HepG2 (cell line): Measurements from ENCODE around the gene CDK8. TPM values are rescaled to one million over a fixed set of nuclear protein-coding genes. Genes with fewer than 3 reads are reported as not detected.
A peak's percentile ranks its signal among the peaks of the same experiment; 100 is the strongest.

Source experiments
- ATAC-seq: fragments of 200-7000 bp; cut with Tn5 transposase; 3 replicates; pipeline ENCODE4 v1.9.1; 2020; ENCODE audit warnings: mild to moderate bottlenecking, moderate library complexity
- BruUV-seq: library from RNA; stranded (reverse); fragments of 400-500 nt; replicated peaks from 2 replicates; lab custom pipeline; 2021; lab: Mats Ljungman, UMichigan
- CTCF ChIA-PET: fragments of 300-600 bp; formaldehyde crosslinking; extraction: SDS; loops from one replicate; lab custom pipeline; 2021; ENCODE audit warnings: low total read pairs, inconsistent platforms, low intra/inter-chr PET ratio; lab: Yijun Ruan, JAX
- POLR2A ChIA-PET: fragments of 350-600 bp; sonication (Branson Sonifier 250); formaldehyde crosslinking; loops from one replicate; lab custom pipeline; 2020; ENCODE audit warnings: antibody characterized with exemption, inconsistent platforms; lab: Yijun Ruan, JAX
- DNase-seq: peaks from one replicate; pipeline ENCODE4 v3.0.0-alpha.2; 2015; ENCODE audit warnings: low spot score
- FAIRE-seq: peaks from 3 replicates; lab custom pipeline; 2011; peaks lifted over from hg19 to GRCh38; lab: Jason Lieb, UNC
- H2AFZ ChIP-seq: one replicate; pipeline ENCODE4 v1.6.1; 2011; ENCODE audit warnings: low read length, inconsistent platforms
- H3K27ac ChIP-seq: fragments of 300-600 bp; 3 replicates; pipeline ENCODE4 v1.8.0; 2011; ENCODE audit warnings: mixed run types, mild to moderate bottlenecking, mixed read lengths, low read length, inconsistent platforms; ENCODE audit not compliant: insufficient read depth; ENCODE audit errors: extremely low read length
- H3K27me3 ChIP-seq, 2 experiments: fragments of 200-600 bp in 1 of 2; 2 replicates in 1 of 2; 3 replicates in 1 of 2; pipeline versions ENCODE4 v1.6.0 to v1.8.0; 2011; ENCODE audit warnings: low read length in 2 of 2, mild to moderate bottlenecking in 2 of 2, moderate library complexity in 2 of 2, inconsistent platforms in 1 of 2; ENCODE audit not compliant: insufficient read depth in 2 of 2, control insufficient read depth in 1 of 2
- H3K36me3 ChIP-seq, 2 experiments: fragments of 200-600 bp in 1 of 2; replicated peaks in 1 of 2; 2 replicates in 1 of 2; 3 replicates in 1 of 2; pipeline versions ENCODE4 v1.5.1 to v1.8.0; 2011; ENCODE audit warnings: low read length in 2 of 2, inconsistent platforms in 1 of 2; ENCODE audit not compliant: insufficient read depth in 2 of 2, control insufficient read depth in 1 of 2
- H3K4me1 ChIP-seq: 2 replicates; pipeline ENCODE4 v1.5.1; 2012; ENCODE audit warnings: low read length, inconsistent platforms; ENCODE audit not compliant: insufficient read depth
- H3K4me2 ChIP-seq: 2 replicates; pipeline ENCODE4 v1.6.0; 2011; ENCODE audit warnings: low read depth, low read length, inconsistent platforms
- H3K4me3 ChIP-seq, 3 experiments: fragments of 200-600 bp in 1 of 3; sonication (generic), shearing (Covaris generic) in 1 of 3; replicated peaks in 1 of 3; 2 replicates each; pipeline ENCODE4 v1.5.1; 2011 to 2016; ENCODE audit warnings: low read length in 3 of 3, inconsistent platforms in 2 of 3, low read depth in 2 of 3, mild to moderate bottlenecking in 2 of 3, control low read depth in 1 of 3, mixed read lengths in 1 of 3; ENCODE audit not compliant: insufficient read depth in 1 of 3
- H3K79me2 ChIP-seq: one replicate; pipeline ENCODE4 v1.6.1; 2011; ENCODE audit warnings: low read length, inconsistent platforms; ENCODE audit not compliant: insufficient read depth
- H3K9ac ChIP-seq: 2 replicates; pipeline ENCODE4 v1.6.0; 2011; ENCODE audit warnings: mild to moderate bottlenecking, low read depth, low read length, inconsistent platforms; ENCODE audit not compliant: insufficient read depth
- H3K9me3 ChIP-seq: 2 replicates; pipeline ENCODE4 v1.5.1; 2012; ENCODE audit warnings: mild to moderate bottlenecking, low read length
- H4K20me1 ChIP-seq: 2 replicates; pipeline ENCODE4 v1.6.0; 2011; ENCODE audit warnings: inconsistent platforms, mild to moderate bottlenecking, low read length, moderate library complexity; ENCODE audit not compliant: insufficient read depth
- CEBPB ChIP-seq: IDR thresholded peaks from 2 replicates; pipeline ENCODE4 v1.6.1; 2011; ENCODE audit warnings: low read depth, low read length, improper control_type of control experiment, borderline replicate concordance
- DNMT3B ChIP-seq: conservative IDR thresholded peaks from 2 replicates; pipeline ENCODE4 v1.6.1; 2016; ENCODE audit warnings: missing biosample characterization, control low read depth
- NKX3-1 ChIP-seq: sonication (generic); formaldehyde crosslinking; IDR thresholded peaks from 2 replicates; pipeline ENCODE4 v1.5.0; 2020; ENCODE audit warnings: missing genetic modification reagents
- REL ChIP-seq: sonication (generic); formaldehyde crosslinking; conservative IDR thresholded peaks from 2 replicates; pipeline ENCODE4 v1.8.0; 2022; ENCODE audit warnings: mild to moderate bottlenecking, missing genetic modification reagents, moderate library complexity
- RFX1 ChIP-seq: fragments of 450-650 bp; IDR thresholded peaks from 2 replicates; pipeline ENCODE4 v1.6.1; 2017
- SIN3B ChIP-seq: fragments of 150-350 bp; IDR thresholded peaks from 2 replicates; pipeline ENCODE4 v1.6.1; 2014; ENCODE audit warnings: low read length
- SRF ChIP-seq: IDR thresholded peaks from 2 replicates; pipeline ENCODE4 v1.6.1; 2011; ENCODE audit warnings: mild to moderate bottlenecking, low read depth, low read length, moderate library complexity
- WGBS: methylation state at CpG from one replicate; pipeline ENCODE4 v1.1.6; 2017; ENCODE audit warnings: low lambda C conversion rate; 5-methylcytosine and 5-hydroxymethylcytosine counted together
- in situ Hi-C: cut with HindIII; loops from 2 replicates; pipeline ENCODE4 v1.10.0; 2017; ENCODE audit warnings: low pct_unique_long_range_greater_than_20kb; ENCODE audit not compliant: extremely low pct_ligation_motif_present
- intact Hi-C: fragments of 100-400 bp; cut with micrococcal nuclease; formaldehyde crosslinking; loops from one replicate; pipeline ENCODE4 v1.10.0; 2022; ENCODE audit not compliant: unreplicated experiment
- polyA plus RNA-seq, 8 experiments: library from polyadenylated mRNA; depleted of rRNA in 3 of 8; stranded (reverse) in 7 of 8; unstranded in 1 of 8; fragments of >200 nt; fragmentation: Illumina TruSeq in 4 of 8; extraction: Trizol in 4 of 8; gene quantifications; 2 replicates each; pipeline versions ENCODE4 v1.2.1 to v1.2.3, GENCODE V29; 2011 to 2016; ENCODE audit warnings: low read depth in 4 of 8, missing spikeins in 1 of 8, mixed read lengths in 1 of 8; ENCODE audit not compliant: insufficient read depth in 1 of 8
- total RNA-seq, 5 experiments: library from RNA; depleted of rRNA; stranded (reverse); fragments of >200 nt; fragmentation: Illumina TruSeq; extraction: Trizol; gene quantifications; 2 replicates each; pipeline ENCODE4 v1.2.3, GENCODE V29; 2016; ENCODE audit warnings: low read depth in 1 of 5
- TF ChIP-seq, protein P1 (sequence below): IDR thresholded peaks from 2 replicates; pipeline ENCODE4 v1.6.1; 2016; ENCODE audit warnings: low read depth, missing genetic modification reagents, missing compliant biosample characterization
- TF ChIP-seq, protein P2 (sequence below): sonication (generic); formaldehyde crosslinking; conservative IDR thresholded peaks from 2 replicates; pipeline ENCODE4 v1.4.0; 2020; ENCODE audit warnings: missing genetic modification reagents

The CDK8 gene
- total and polyA plus RNA-seq, 2 of the 13 experiments (the other 11 are each of a cell fraction or from before 2014, with no cell fraction given) = 15.8 to 16.4 TPM

DNA sequence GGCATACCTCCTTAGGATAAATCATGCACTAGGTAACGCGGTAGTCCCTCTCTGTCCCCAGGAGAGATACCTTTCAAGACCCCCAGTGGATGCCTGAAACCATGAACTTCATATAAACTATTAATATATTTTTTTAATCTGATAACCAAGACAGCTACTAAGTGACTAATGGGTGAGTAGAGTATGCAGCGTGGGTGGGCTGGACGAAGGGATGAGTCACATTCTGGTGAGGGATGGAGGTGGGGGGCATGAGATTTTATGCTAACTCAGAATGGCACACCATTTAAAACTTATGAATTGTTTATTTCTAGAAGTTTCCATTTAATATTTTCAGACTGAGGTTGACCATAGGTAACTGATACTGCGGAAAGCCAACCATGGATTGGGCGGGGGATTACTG, 46.2 kb downstream of the CDK8 start (continued):
- TF ChIP-seq, protein P1, sequence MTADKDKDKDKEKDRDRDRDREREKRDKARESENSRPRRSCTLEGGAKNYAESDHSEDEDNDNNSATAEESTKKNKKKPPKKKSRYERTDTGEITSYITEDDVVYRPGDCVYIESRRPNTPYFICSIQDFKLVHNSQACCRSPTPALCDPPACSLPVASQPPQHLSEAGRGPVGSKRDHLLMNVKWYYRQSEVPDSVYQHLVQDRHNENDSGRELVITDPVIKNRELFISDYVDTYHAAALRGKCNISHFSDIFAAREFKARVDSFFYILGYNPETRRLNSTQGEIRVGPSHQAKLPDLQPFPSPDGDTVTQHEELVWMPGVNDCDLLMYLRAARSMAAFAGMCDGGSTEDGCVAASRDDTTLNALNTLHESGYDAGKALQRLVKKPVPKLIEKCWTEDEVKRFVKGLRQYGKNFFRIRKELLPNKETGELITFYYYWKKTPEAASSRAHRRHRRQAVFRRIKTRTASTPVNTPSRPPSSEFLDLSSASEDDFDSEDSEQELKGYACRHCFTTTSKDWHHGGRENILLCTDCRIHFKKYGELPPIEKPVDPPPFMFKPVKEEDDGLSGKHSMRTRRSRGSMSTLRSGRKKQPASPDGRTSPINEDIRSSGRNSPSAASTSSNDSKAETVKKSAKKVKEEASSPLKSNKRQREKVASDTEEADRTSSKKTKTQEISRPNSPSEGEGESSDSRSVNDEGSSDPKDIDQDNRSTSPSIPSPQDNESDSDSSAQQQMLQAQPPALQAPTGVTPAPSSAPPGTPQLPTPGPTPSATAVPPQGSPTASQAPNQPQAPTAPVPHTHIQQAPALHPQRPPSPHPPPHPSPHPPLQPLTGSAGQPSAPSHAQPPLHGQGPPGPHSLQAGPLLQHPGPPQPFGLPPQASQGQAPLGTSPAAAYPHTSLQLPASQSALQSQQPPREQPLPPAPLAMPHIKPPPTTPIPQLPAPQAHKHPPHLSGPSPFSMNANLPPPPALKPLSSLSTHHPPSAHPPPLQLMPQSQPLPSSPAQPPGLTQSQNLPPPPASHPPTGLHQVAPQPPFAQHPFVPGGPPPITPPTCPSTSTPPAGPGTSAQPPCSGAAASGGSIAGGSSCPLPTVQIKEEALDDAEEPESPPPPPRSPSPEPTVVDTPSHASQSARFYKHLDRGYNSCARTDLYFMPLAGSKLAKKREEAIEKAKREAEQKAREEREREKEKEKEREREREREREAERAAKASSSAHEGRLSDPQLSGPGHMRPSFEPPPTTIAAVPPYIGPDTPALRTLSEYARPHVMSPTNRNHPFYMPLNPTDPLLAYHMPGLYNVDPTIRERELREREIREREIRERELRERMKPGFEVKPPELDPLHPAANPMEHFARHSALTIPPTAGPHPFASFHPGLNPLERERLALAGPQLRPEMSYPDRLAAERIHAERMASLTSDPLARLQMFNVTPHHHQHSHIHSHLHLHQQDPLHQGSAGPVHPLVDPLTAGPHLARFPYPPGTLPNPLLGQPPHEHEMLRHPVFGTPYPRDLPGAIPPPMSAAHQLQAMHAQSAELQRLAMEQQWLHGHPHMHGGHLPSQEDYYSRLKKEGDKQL (CRISPR knock-in tag) = no peak

DNA sequence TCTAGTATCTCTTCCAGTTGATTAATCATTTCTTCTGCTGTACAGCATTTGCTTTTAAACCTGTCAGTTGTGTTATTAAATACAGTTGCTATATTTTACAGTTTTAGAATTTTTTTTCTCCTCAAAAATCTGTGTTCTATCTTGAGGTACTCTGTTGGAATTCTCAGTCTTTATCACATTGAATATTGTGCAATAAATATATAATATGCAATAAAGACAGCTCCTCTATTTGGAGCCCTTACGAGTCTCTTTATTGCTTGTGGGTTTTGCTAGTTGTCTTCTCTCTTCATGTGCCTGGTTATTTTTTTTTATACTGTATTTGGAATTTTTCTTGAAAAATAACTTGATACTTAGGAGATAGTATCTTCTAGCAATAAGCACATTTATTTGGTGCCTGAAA, 51.7 kb downstream of the CDK8 start:
- BruUV-seq = no TSS peak
- Histone ChIP-seq H3K27me3 (no peaks in the 10 kb centered on the region), H3K36me3 (no peaks in the 10 kb centered on the region), H3K4me1 (no peaks in the 10 kb centered on the region), H3K9ac (no peak overlapping the region), H3K4me3 (no peak overlapping the region), H3K9me3 (no peaks in the 10 kb centered on the region), H4K20me1 (no peaks in the 10 kb centered on the region), H2AFZ (no peak overlapping the region), H3K27ac (no peak overlapping the region), H3K79me2 (peaks cover 36% of the 10 kb centered on the region), H3K4me2 (no peak overlapping the region)
- 96% methylated on average over 1 of the region's 1 CpG for WGBS
- FAIRE-seq (no peak), DNase-seq (no peak), ATAC-seq (no peak)
- POLR2A ChIA-PET = no interaction called here
- in situ Hi-C loops = no loop called here
- intact Hi-C loops = no loop called here
- CTCF ChIA-PET = no interaction called here
- TF ChIP-seq NKX3-1 (no peak), SIN3B (no peak), REL (no peak), RFX1 (no peak), CEBPB (peak; percentile 27; the same call in 1 of the 2 replicates), SRF (no peak), DNMT3B (CRISPR knock-in tag) (no peak)
- TF ChIP-seq, protein P2, sequence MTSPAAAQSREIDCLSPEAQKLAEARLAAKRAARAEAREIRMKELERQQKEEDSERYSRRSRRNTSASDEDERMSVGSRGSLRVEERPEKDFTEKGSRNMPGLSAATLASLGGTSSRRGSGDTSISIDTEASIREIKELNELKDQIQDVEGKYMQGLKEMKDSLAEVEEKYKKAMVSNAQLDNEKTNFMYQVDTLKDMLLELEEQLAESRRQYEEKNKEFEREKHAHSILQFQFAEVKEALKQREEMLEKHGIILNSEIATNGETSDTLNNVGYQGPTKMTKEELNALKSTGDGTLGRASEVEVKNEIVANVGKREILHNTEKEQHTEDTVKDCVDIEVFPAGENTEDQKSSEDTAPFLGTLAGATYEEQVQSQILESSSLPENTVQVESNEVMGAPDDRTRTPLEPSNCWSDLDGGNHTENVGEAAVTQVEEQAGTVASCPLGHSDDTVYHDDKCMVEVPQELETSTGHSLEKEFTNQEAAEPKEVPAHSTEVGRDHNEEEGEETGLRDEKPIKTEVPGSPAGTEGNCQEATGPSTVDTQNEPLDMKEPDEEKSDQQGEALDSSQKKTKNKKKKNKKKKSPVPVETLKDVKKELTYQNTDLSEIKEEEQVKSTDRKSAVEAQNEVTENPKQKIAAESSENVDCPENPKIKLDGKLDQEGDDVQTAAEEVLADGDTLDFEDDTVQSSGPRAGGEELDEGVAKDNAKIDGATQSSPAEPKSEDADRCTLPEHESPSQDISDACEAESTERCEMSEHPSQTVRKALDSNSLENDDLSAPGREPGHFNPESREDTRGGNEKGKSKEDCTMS (CRISPR knock-in tag) = no peak
